ENCODE results near the gene DNAJC4.

The DNAJC4 gene

DNA sequence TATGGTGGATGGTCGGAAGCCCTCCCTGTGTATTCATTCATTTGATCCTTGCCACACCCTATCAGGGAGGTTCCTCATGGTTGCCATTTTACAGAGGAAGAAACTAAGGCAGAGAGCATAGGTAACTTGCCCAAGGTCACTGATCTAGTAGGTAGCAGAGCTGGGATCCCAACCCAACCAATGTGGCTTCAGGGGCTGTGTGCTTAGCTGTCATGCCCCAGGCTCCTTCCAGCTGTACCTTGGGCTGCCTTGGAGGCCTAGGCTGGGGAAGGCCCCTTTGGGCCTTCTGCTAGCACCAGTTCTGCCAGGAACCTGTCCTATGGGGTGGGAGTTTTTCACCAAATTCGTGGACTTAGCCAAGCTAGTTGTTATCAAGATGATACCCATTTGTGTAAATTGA is 45.5 kb downstream of the DNAJC4 start:
- TF ChIP-seq, protein P1, sequence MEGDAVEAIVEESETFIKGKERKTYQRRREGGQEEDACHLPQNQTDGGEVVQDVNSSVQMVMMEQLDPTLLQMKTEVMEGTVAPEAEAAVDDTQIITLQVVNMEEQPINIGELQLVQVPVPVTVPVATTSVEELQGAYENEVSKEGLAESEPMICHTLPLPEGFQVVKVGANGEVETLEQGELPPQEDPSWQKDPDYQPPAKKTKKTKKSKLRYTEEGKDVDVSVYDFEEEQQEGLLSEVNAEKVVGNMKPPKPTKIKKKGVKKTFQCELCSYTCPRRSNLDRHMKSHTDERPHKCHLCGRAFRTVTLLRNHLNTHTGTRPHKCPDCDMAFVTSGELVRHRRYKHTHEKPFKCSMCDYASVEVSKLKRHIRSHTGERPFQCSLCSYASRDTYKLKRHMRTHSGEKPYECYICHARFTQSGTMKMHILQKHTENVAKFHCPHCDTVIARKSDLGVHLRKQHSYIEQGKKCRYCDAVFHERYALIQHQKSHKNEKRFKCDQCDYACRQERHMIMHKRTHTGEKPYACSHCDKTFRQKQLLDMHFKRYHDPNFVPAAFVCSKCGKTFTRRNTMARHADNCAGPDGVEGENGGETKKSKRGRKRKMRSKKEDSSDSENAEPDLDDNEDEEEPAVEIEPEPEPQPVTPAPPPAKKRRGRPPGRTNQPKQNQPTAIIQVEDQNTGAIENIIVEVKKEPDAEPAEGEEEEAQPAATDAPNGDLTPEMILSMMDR (IDR thresholded peaks at IDR 0.05; ENCODE audit: insufficient read depth, low read length, poor library complexity, severe bottlenecking): no peak
- no peak for TF ChIP-seq EZH2phosphoT487 (conservative IDR thresholded peaks at IDR 0.05; ENCODE audit: low read length)
- Histone ChIP-seq H3K9ac (ENCODE audit: low read length) (no peak overlapping the region), H3K27ac (ENCODE audit: low read depth, low read length) (no peak overlapping the region)

GRCh38 chr11:64276653-64277431 is 46.5 kb downstream of the DNAJC4 start:
- no peaks in the 10 kb centered on the region for H3K79me2 ChIP-seq (ENCODE audit: insufficient read depth, low read length)
- H2AFZ ChIP-seq (ENCODE audit: low read depth, low read length, severe bottlenecking): no peak overlapping the region
- H3K27ac ChIP-seq (ENCODE audit: low read depth, low read length): no peak overlapping the region
- no peaks in the 10 kb centered on the region for H3K9me2 ChIP-seq (replicated peaks; ENCODE audit: insufficient read depth, low read length)
- TF ChIP-seq, protein P1 (IDR thresholded peaks at IDR 0.05; ENCODE audit: insufficient read depth, low read length, poor library complexity, severe bottlenecking): no peak
- TF ChIP-seq EZH2phosphoT487 (conservative IDR thresholded peaks at IDR 0.05; ENCODE audit: low read length): no peak
- no peaks in the 10 kb centered on the region for H3K36me3 ChIP-seq (ENCODE audit: low read length)
- no peak overlapping the region for H3K4me2 ChIP-seq (ENCODE audit: low read depth, low read length, poor library complexity, severe bottlenecking)
- H3K9ac ChIP-seq (ENCODE audit: low read length): no peak overlapping the region
- H3K4me3 ChIP-seq (ENCODE audit: insufficient read depth, low read length, poor library complexity, severe bottlenecking): no peak overlapping the region
- peaks cover 7% of the 10 kb centered on the region; the same call in 1 of the 2 replicates for H3F3A ChIP-seq (ENCODE audit: insufficient read depth)
- H3K27me3 ChIP-seq (ENCODE audit: low read length): no peaks in the 10 kb centered on the region
- no peaks in the 10 kb centered on the region for H3K9me3 ChIP-seq (ENCODE audit: insufficient read depth, low read length)
- H4K20me1 ChIP-seq (ENCODE audit: low read depth, low read length): no peaks in the 10 kb centered on the region

More for the DNA sequence above, 45.5 kb downstream of the DNAJC4 start:
- Histone ChIP-seq H3K4me3 (ENCODE audit: insufficient read depth, low read length, poor library complexity, severe bottlenecking) (no peak overlapping the region), H2AFZ (ENCODE audit: low read depth, low read length, severe bottlenecking) (no peak overlapping the region), H3F3A (ENCODE audit: insufficient read depth) (peaks cover 8% of the 10 kb centered on the region; the same call in 1 of the 2 replicates), H3K36me3 (ENCODE audit: low read length) (no peaks in the 10 kb centered on the region), H3K4me2 (ENCODE audit: low read depth, low read length, poor library complexity, severe bottlenecking) (no peak overlapping the region), H3K9me2 (replicated peaks; ENCODE audit: insufficient read depth, low read length) (no peaks in the 10 kb centered on the region), H3K79me2 (ENCODE audit: insufficient read depth, low read length) (no peaks in the 10 kb centered on the region), H3K27me3 (ENCODE audit: low read length) (no peaks in the 10 kb centered on the region), H3K9me3 (ENCODE audit: insufficient read depth, low read length) (no peaks in the 10 kb centered on the region), H4K20me1 (ENCODE audit: low read depth, low read length) (no peaks in the 10 kb centered on the region)

- Histone ChIP-seq H2AFZ (ENCODE audit: low read depth, low read length, severe bottlenecking) (no peak overlapping the region), H3K9ac (ENCODE audit: low read length) (no peak overlapping the region), H3K36me3 (ENCODE audit: low read length) (no peaks in the 10 kb centered on the region), H3K9me3 (ENCODE audit: insufficient read depth, low read length) (no peaks in the 10 kb centered on the region), H3K4me3 (ENCODE audit: insufficient read depth, low read length, poor library complexity, severe bottlenecking) (no peak overlapping the region), H4K20me1 (ENCODE audit: low read depth, low read length) (no peaks in the 10 kb centered on the region), H3K27me3 (ENCODE audit: low read length) (no peaks in the 10 kb centered on the region), H3K79me2 (ENCODE audit: insufficient read depth, low read length) (0 out of 2 replicates have a peak, but pooled peaks cover 4% of the 10 kb centered on the region), H3K4me2 (ENCODE audit: low read depth, low read length, poor library complexity, severe bottlenecking) (no peak overlapping the region), H3K27ac (ENCODE audit: low read depth, low read length) (no peak overlapping the region), H3F3A (ENCODE audit: insufficient read depth) (no peaks in the 10 kb centered on the region), H3K9me2 (replicated peaks; ENCODE audit: insufficient read depth, low read length) (no peaks in the 10 kb centered on the region)
- TF ChIP-seq EZH2phosphoT487 (conservative IDR thresholded peaks at IDR 0.05; ENCODE audit: low read length): no peak
- TF ChIP-seq, protein P1 (IDR thresholded peaks at IDR 0.05; ENCODE audit: insufficient read depth, low read length, poor library complexity, severe bottlenecking): no peak
These were observed 48.3 kb downstream of the DNAJC4 start for GRCh38 chr11:64278576-64279190.

Data from SU-DHL-6 (cell line).